GM12873 (cell line): Measurements from ENCODE around the gene SNAPC1.

Source experiments
- TF ChIP-seq, protein P1 (sequence below): IDR thresholded peaks from 2 replicates; pipeline ENCODE4 v1.5.1; 2012; ENCODE audit warnings: low read depth, mild to moderate bottlenecking, moderate library complexity, low read length, control low read depth; ENCODE audit not compliant: insufficient read depth; ENCODE audit errors: missing control alignments

The SNAPC1 gene

DNA sequence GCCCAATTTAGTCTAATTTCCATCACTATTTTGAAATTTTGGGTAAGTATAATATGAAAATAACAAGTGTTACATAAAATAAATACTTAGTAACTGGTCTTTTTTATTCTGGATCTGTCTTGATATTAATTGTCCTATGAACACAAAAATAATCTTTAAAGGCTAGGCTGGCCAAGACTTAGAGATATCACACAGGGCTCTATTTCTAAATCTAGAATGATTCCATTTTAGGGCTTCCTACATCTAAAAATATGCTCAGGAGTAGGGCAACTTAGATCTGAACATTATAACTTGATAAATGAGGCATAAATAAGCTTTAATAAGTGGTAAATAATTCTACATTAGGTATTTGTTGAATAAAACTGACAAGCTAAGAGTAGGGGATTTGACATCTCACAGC is 23.1 kb upstream of the SNAPC1 start:
- TF ChIP-seq, protein P1, sequence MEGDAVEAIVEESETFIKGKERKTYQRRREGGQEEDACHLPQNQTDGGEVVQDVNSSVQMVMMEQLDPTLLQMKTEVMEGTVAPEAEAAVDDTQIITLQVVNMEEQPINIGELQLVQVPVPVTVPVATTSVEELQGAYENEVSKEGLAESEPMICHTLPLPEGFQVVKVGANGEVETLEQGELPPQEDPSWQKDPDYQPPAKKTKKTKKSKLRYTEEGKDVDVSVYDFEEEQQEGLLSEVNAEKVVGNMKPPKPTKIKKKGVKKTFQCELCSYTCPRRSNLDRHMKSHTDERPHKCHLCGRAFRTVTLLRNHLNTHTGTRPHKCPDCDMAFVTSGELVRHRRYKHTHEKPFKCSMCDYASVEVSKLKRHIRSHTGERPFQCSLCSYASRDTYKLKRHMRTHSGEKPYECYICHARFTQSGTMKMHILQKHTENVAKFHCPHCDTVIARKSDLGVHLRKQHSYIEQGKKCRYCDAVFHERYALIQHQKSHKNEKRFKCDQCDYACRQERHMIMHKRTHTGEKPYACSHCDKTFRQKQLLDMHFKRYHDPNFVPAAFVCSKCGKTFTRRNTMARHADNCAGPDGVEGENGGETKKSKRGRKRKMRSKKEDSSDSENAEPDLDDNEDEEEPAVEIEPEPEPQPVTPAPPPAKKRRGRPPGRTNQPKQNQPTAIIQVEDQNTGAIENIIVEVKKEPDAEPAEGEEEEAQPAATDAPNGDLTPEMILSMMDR, result no peak

DNA sequence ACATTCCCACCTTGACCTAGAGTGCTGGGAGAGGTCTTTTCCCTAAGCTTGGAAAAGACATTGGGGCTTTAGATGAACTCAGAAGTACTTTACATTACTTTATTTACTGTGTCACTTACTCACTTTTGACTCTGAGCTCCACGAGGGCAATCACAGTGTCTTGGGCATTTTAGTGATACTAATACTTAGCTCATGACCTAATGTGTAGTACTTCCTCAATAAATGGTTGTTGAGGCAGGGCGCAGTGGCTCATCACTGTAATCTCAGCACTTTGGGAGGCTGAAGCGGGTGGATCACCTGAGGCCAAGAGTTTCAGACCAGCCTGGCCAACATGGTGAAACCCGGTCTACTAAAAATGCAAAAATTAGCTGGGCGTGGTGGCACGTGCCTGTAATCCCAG is 19.8 kb upstream of the SNAPC1 start:
- TF ChIP-seq, protein P1, result no peak

DNA sequence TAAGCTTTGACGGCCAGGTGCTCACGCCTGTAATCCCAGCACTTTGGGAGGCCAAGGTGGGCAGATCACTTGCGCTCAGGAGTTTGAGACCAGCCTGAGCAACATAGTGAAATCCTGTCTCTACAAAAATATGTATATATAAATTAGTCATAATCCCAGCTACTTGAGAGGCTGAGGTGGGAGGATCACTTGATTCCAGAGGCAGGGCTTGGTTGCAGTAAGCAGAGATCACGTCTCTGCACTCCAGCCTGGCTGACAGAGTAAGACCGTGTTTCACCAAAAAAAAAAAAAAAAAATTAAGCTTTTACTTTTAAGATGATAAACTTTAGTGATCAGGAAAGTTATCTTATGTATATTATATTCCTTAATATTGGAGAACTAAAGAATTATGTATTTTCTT is 18.0 kb upstream of the SNAPC1 start:
- TF ChIP-seq, protein P1, result no peak

DNA sequence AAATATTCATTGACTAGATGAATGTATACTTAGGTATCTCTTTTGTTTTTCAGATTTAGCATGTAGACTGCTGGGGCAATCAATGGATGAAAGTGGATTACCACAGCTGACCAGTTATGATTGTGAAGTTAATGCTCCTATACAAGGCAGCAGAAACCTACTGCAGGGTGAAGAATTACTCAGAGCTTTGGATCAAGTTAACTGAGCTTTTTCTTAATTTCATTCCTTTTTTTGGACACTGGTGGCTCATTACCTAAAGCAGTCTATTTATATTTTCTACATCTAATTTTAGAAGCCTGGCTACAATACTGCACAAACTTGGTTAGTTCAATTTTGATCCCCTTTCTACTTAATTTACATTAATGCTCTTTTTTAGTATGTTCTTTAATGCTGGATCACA is 15.3 kb upstream of the SNAPC1 start:
- TF ChIP-seq, protein P1, result no peak

DNA sequence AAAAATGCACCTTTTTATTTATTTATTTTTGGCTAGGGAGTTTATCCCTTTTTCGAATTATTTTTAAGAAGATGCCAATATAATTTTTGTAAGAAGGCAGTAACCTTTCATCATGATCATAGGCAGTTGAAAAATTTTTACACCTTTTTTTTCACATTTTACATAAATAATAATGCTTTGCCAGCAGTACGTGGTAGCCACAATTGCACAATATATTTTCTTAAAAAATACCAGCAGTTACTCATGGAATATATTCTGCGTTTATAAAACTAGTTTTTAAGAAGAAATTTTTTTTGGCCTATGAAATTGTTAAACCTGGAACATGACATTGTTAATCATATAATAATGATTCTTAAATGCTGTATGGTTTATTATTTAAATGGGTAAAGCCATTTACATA is 14.9 kb upstream of the SNAPC1 start:
- TF ChIP-seq, protein P1, result no peak

DNA sequence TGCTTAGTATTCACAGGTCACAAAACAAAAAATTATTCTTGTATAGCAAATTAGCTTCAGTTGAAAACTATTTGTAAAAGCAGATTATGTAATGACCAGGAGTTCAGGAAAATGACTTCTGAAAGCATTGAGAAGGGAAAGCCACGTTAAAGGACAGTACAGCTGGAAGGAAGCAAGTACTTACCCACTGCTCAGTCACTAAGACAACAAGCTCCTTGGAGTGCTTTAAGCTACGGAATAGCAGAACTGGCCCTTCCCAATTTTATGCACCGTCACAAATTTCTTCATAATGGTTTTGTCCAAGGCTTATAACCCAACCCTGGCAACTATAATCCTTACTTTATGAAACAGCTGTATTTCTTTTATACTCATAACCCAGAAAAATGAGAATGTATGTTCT is 13.0 kb upstream of the SNAPC1 start:
- TF ChIP-seq, protein P1, result no peak

DNA sequence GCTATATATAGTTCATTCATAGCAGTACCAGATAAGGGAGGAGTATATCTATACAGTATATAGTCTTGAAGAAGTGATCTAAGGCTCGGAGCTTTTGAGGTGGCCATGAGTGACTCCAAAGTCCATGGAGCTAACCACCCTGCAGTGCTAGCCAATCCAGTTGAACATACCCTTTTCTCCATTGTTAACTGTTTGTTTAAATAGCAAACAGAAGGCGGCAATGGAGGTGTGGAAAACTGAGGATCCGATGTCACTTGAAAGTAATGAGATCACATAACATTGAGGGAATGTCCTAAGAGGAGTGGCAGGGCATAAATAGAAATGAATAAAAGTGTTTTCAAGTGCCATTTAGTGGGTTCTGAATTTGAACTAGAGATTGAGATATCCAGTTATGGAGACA is 12.4 kb upstream of the SNAPC1 start:
- TF ChIP-seq, protein P1, result no peak
